Ramos (cell line): ENCODE data around the gene KBTBD8.

Experiments
- in situ Hi-C: fragments of 300-500 bp; cut with MboI; formaldehyde crosslinking; loops from one replicate; pipeline ENCODE4 v1.14.3; 2022; ENCODE audit warnings: low sequenced_read_pairs; ENCODE audit not compliant: unreplicated experiment

KBTBD8 gene

DNA sequence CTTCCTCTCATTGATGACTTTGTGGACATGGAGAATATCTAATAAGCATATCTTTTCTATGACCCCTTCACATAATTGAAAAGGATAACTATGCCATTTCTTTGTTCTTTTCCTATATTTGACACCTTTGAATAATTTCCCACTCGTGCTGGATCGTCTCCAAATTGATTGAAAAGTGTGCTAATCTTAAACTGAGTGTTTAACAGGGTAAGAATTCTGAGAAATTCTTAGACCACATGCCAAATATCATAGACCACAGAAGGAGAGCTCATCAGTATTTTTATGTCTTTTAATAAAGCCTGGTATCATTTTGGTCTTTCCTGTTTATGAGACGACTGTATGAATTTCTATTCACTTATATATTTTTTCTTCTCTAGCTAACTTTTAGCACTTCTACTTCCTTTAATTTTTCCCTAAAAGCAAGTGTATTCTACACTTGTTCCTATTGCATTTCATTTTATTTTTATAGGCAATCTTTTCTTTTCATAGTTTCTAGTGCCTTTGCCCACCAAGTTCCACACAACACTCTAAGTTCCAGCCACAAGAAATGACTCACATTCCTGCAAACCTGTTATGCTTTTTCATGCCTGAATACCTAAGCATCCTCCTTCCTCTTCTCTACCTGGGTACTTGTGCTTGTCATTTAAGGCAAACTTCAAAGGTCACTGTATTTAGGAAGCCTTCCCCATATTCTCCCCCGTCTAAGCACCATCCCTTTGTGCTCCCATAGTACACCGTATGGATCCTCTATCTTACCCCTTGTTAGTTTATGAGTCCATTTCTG is 30.1 kb downstream of the KBTBD8 start:
- in situ Hi-C loops, result no loop called here

DNA sequence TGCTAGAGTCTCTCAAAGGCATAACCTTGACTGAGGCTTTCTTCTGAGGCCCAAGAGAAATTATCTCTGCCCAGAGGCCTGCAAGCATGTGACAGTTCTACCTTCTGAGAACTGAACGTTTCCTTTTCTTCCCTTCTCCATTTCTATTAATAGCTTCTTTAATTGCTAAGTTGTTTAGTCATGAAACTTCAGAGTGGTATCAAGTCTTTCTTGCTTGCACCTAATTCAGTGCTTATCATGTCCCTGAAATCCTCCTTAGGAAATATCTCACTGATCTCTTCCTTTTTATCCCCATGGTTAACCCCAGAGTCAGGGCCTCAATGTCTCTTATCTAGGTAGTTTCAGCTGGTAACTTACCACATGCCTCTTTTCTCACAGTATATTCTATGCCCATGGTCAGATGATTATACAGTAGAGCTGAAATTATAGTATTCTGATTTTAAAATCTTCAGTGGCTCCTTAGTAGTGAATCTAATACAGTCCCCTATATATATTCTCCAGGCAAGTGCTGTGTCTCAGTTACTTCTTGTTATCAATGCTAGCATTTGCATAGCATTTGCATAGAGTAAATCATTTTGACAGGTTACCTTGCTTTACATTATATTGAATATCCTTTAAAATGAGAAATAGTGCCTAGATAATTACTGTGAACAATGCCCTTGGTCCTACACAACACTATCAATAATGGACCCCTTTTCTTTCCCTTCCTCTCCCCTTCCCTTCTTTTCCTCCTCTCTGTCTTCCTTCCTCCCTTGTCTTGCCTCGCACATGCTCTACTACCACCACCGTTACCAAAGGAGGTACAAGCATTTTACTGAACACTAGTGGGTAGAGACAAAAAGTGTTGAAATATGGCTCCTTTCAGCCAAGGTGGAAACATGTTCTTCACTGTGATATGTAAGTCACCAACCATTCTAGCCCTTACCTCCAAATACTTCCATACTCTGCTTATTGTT is 33.0 kb downstream of the KBTBD8 start:
- in situ Hi-C loops, result no loop called here

DNA sequence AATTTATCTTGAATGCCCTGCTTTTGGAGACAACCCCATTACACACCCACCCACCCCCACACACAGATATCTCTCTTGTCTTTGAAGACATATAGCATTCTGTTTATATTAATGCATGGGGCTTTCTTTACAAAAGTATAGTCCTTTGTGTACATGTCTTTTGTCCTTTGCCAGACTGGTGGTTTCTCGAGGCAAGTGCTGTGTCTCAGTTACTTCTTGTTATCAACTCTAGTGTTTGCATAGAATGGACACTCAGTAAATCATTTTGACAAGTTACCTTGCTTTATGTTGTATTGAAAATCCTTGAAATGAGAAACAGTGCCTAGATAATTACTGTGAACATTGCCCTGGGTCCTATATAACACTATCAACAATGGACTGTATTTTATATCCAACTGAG is 33.9 kb downstream of the KBTBD8 start:
- in situ Hi-C loops, result no loop called here

DNA sequence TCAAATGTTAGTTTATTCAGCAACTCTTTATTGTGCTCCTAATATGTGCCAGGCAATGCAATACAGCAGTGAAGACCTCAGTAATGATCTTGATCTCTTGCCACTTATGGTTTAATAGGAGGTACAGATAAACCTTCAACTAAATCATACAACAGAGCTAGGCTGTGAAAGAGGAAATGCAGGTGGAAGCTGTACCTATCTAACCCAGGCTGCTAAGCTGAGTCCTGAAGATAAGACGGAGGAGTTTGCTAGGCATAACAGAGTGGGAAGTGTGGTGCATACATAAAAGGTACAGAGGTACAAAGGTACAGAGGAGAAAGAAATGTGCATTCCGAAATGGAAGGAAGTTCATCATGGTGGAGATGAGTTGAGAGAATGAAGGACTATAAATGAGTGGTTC is 35.0 kb downstream of the KBTBD8 start:
- in situ Hi-C loops, result no loop called here

DNA sequence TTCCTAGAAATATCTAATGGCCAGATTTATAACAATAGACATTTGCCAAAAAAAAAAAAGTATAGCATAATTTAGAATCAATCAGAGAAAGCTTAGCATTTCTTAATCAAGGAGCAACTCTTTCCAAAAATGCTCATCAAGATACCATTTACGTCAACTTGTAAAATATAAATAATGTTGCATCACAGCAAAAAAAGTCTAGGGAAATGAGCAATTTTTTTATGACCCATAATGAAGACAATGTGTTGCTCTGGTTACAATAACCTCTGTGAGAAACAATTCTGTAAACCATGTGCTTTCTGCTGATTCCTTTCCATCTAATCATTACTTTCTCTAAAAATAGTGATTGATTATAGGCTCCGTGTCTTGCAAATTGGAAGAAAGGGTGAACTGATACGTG is 36.3 kb downstream of the KBTBD8 start:
- in situ Hi-C loops, result no loop called here

DNA sequence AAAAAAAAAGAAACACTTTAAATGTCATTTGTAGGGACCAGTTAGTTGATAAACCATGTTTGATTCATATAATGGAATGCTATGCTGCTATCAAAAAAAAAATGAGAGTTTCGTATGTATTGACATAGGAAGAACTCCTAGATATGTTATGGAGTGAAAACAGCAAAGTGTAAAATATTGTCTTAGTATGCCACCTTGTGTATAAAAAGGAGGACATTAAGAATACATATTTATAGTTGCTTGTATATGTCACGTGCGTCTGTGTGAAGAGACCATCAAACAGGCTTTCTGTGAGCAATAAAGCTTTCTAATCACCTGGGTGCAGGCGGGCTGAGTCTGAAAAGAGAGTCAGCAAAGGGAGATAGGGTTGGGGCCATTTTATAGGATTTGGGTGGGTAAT is 39.5 kb downstream of the KBTBD8 start:
- in situ Hi-C loops, result no loop called here

DNA sequence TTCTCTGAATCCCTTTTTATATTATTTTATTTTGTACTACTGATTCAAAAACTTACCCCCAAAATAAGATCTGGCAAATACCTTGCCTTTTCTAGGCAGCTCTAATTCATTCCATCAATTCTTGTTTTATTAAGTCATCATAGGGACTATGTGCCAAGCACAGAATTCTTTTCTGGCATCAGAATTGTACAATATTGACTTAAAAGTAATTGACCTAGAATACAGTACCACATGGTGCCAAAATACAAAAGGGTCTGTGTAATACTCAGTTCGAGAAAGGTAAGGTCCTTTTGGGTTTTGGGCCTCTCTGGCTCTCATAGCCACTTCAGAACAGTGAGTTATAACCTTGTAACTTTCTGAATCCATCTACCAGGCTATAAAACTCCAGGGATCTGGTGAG is 46.2 kb downstream of the KBTBD8 start:
- in situ Hi-C loops, result no loop called here

DNA sequence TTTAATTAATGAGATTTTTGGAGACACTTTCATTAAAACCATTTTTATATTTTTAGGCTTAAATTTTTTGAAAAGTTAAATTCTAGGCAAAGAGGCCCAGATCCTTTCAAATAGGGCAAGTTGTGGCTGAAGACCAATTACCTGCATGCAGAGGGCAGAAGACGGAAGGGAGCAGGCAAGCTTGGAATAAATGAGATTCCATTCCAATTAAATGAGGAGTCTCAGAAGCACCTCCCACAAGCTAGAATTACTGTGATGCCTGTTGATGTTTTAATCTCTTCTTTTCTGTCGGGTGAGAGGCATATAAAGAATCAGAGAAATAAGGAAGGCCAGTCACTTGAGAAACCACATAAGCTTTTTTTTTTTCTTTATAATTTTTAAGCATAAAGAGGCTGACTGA is 46.8 kb downstream of the KBTBD8 start:
- in situ Hi-C loops, result no loop called here

DNA sequence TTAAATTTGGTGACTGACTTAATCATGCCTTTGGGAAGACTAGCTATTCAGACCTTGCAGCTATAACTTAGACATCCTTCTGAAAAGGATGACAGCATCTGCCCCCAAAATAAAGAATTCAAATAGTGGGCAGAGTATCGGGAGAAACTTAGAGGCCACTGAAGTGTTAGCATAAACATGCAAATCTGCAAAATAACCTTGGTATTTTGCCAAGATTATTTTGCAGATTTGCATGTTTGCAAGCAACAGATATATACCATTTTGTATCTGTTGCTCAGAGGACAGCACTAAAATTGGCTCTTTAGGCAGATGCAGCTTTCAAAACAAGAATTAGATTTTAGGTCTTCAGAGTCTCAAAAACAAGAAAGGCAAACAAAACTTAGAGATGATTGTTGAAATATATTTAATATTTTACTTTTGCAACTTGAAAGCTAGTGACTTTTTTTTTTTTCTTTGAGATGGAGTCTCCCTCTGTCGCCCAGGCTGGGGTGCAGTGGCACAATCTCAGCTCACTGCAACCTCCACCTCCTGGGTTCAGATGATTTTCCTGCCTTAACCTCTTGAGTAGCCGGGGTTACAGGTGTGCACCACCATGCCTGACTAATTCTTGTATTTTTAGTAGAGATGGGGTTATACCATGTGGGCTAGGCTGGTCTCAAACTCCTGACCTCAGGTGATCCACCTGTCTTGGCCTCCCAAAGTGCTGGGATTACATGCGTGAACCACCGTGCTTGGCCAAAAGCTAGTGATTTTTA is 47.8 kb downstream of the KBTBD8 start:
- in situ Hi-C loops, result no loop called here

DNA sequence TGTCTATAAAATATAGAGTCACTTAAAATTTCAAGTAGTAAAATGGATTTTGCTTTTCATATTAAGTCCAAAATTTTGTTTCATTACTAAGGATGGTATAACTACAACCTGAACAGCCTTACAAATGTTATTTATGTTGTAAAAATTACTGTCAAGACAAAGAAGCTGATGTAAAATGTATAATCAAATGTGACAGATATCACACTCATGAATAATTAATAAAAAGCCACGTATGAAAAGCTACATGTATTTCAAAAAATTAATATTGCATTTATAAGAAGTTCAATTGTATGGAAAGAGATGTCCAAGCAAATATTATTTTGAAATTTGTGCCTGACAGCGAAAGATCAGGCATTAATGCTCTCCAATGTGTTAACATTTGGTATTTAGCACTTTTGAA is 48.9 kb downstream of the KBTBD8 start:
- in situ Hi-C loops, result no loop called here

DNA sequence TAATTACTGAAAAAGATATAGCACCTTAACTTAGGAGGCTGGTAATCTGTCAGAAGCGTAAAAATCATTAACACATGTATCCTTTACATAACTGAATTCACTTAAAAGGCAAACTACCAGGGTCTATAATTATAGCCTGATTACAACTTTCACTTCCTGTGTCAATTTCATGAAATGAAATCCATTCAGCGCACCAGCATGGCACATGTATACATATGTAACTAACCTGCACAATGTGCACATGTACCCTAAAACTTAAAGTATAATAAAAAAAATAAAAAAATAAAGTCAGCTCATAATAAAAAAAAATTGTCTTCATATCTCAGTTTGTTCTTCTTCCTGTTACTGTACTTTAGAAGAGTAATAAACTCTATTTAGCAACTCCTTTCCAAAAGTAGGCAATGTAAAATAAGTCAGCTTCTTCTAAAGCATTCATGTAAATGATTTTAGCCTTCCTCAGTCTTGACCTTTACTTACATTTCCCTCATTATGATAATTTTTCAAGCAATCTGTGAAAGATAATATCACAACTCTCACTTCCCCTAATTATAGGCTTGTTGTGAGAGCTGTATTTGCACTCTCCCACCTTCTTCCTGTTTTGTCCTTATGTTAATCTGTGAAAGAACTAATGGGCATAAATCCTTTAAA is 50.1 kb downstream of the KBTBD8 start:
- in situ Hi-C loops, result no loop called here

DNA sequence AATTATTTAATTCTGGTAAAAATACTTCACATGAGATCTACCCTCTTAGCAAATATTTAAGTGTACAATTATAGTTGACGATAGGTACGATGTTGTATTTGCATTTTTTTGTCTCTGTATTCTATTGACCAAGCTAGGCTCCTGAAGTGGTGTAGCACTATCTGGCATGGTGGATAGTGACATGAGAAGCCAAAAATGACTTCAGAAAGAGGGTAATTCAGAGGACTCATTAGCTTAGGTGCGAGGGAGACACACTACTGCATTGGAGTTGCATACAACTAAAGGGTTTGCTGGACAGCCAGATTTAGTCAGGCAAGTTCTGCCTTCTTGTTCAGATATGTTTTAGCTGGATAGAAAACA is 50.6 kb downstream of the KBTBD8 start:
- in situ Hi-C loops, result no loop called here

DNA sequence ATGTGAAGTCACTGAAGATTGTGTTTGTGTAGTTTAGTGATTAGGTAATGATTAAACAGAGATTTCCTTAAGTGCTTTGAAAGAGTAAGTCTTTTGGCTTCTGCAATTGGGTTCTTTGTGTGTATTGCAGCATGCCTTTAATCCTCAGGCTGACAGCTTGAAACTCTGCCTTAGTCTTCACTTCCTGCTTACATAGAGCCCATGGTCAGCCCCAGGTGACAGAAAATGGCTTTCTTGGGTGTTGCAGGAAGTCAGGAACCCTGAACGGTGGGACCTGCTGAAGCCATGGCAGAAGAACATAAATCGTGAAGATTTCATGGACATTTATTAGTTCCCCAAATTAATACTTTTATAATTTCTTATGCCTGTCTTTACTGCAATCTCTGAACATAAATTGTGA is 61.3 kb downstream of the KBTBD8 start:
- in situ Hi-C loops, result no loop called here
